Measurements from ENCODE around the gene ERCC6L2.

GRCh38 chr9:95977371-95977770, 101.9 kb downstream of the ERCC6L2 start:
- TF ChIP-seq POLR2A (IDR thresholded peaks at IDR 0.05) (no peak), CTCF (IDR thresholded peaks at IDR 0.05) (no peak)
